HepG2 (cell line): ENCODE data around the gene SLC8B1. TPM values are rescaled to one million over a fixed set of nuclear protein-coding genes. Genes with fewer than 3 reads are reported as not detected.

ENCODE experiments used
- ATAC-seq: fragments of 200-7000 bp; cut with Tn5 transposase; 3 replicates; pipeline ENCODE4 v1.9.1; 2020; ENCODE audit warnings: mild to moderate bottlenecking, moderate library complexity
- BruUV-seq: library from RNA; stranded (reverse); fragments of 400-500 nt; replicated peaks from 2 replicates; lab custom pipeline; 2021; lab: Mats Ljungman, UMichigan
- CTCF ChIA-PET: fragments of 300-600 bp; formaldehyde crosslinking; extraction: SDS; loops from one replicate; lab custom pipeline; 2021; ENCODE audit warnings: low total read pairs, inconsistent platforms, low intra/inter-chr PET ratio; lab: Yijun Ruan, JAX
- POLR2A ChIA-PET: fragments of 350-600 bp; sonication (Branson Sonifier 250); formaldehyde crosslinking; loops from one replicate; lab custom pipeline; 2020; ENCODE audit warnings: antibody characterized with exemption, inconsistent platforms; lab: Yijun Ruan, JAX
- DNase-seq: peaks from one replicate; pipeline ENCODE4 v3.0.0-alpha.2; 2015; ENCODE audit warnings: low spot score
- FAIRE-seq: peaks from 3 replicates; lab custom pipeline; 2011; peaks lifted over from hg19 to GRCh38; lab: Jason Lieb, UNC
- H2AFZ ChIP-seq: one replicate; pipeline ENCODE4 v1.6.1; 2011; ENCODE audit warnings: low read length, inconsistent platforms
- H3K27ac ChIP-seq: fragments of 300-600 bp; 3 replicates; pipeline ENCODE4 v1.8.0; 2011; ENCODE audit warnings: mixed run types, mild to moderate bottlenecking, mixed read lengths, low read length, inconsistent platforms; ENCODE audit not compliant: insufficient read depth; ENCODE audit errors: extremely low read length
- H3K27me3 ChIP-seq, 2 experiments: fragments of 200-600 bp in 1 of 2; 2 replicates in 1 of 2; 3 replicates in 1 of 2; pipeline versions ENCODE4 v1.6.0 to v1.8.0; 2011; ENCODE audit warnings: low read length in 2 of 2, mild to moderate bottlenecking in 2 of 2, moderate library complexity in 2 of 2, inconsistent platforms in 1 of 2; ENCODE audit not compliant: insufficient read depth in 2 of 2, control insufficient read depth in 1 of 2
- H3K36me3 ChIP-seq, 2 experiments: fragments of 200-600 bp in 1 of 2; replicated peaks in 1 of 2; 2 replicates in 1 of 2; 3 replicates in 1 of 2; pipeline versions ENCODE4 v1.5.1 to v1.8.0; 2011; ENCODE audit warnings: low read length in 2 of 2, inconsistent platforms in 1 of 2; ENCODE audit not compliant: insufficient read depth in 2 of 2, control insufficient read depth in 1 of 2
- H3K4me1 ChIP-seq: 2 replicates; pipeline ENCODE4 v1.5.1; 2012; ENCODE audit warnings: low read length, inconsistent platforms; ENCODE audit not compliant: insufficient read depth
- H3K4me2 ChIP-seq: 2 replicates; pipeline ENCODE4 v1.6.0; 2011; ENCODE audit warnings: low read depth, low read length, inconsistent platforms
- H3K4me3 ChIP-seq, 3 experiments: fragments of 200-600 bp in 1 of 3; sonication (generic), shearing (Covaris generic) in 1 of 3; replicated peaks in 1 of 3; 2 replicates each; pipeline ENCODE4 v1.5.1; 2011 to 2016; ENCODE audit warnings: low read length in 3 of 3, inconsistent platforms in 2 of 3, low read depth in 2 of 3, mild to moderate bottlenecking in 2 of 3, control low read depth in 1 of 3, mixed read lengths in 1 of 3; ENCODE audit not compliant: insufficient read depth in 1 of 3
- H3K79me2 ChIP-seq: one replicate; pipeline ENCODE4 v1.6.1; 2011; ENCODE audit warnings: low read length, inconsistent platforms; ENCODE audit not compliant: insufficient read depth
- H3K9ac ChIP-seq: 2 replicates; pipeline ENCODE4 v1.6.0; 2011; ENCODE audit warnings: mild to moderate bottlenecking, low read depth, low read length, inconsistent platforms; ENCODE audit not compliant: insufficient read depth
- H3K9me3 ChIP-seq: 2 replicates; pipeline ENCODE4 v1.5.1; 2012; ENCODE audit warnings: mild to moderate bottlenecking, low read length
- H4K20me1 ChIP-seq: 2 replicates; pipeline ENCODE4 v1.6.0; 2011; ENCODE audit warnings: inconsistent platforms, mild to moderate bottlenecking, low read length, moderate library complexity; ENCODE audit not compliant: insufficient read depth
- ATF6 ChIP-seq: sonication (generic); formaldehyde crosslinking; conservative IDR thresholded peaks from 2 replicates; pipeline ENCODE4 v1.4.0; 2020; ENCODE audit warnings: missing genetic modification reagents
- BORCS8-MEF2B ChIP-seq: sonication (generic); formaldehyde crosslinking; IDR thresholded peaks from 2 replicates; pipeline ENCODE4 v1.8.0; 2022; ENCODE audit warnings: mild to moderate bottlenecking, missing genetic modification reagents
- CAMTA2 ChIP-seq: sonication (generic); formaldehyde crosslinking; IDR thresholded peaks from 2 replicates; pipeline ENCODE4 v1.4.0; 2020; ENCODE audit warnings: mild to moderate bottlenecking, missing genetic modification reagents, borderline replicate concordance
- EZH2 ChIP-seq: conservative IDR thresholded peaks from 2 replicates; pipeline ENCODE4 v1.6.1; 2012; ENCODE audit warnings: mild to moderate bottlenecking, low read depth, low read length, moderate library complexity
- HIC2 ChIP-seq: sonication (generic); formaldehyde crosslinking; IDR thresholded peaks from 2 replicates; pipeline ENCODE4 v1.9.0; 2022; ENCODE audit warnings: low read depth, missing genetic modification reagents
- KLF16 ChIP-seq, 2 experiments: sonication (generic) in 1 of 2; formaldehyde crosslinking in 1 of 2; IDR thresholded peaks; 2 replicates each; pipeline versions ENCODE4 v1.6.1 to v1.8.0; 2016 to 2023; ENCODE audit warnings: missing genetic modification reagents in 2 of 2, missing compliant biosample characterization in 1 of 2
- MTF1 ChIP-seq: sonication (generic); formaldehyde crosslinking; IDR thresholded peaks from 2 replicates; pipeline ENCODE4 v1.5.0; 2020; ENCODE audit warnings: missing genetic modification reagents
- MZF1 ChIP-seq: sonication (generic); formaldehyde crosslinking; IDR thresholded peaks from 2 replicates; pipeline ENCODE4 v1.8.1; 2023; ENCODE audit warnings: mild to moderate bottlenecking, missing genetic modification reagents, borderline replicate concordance
- NR1H2 ChIP-seq: sonication (generic); formaldehyde crosslinking; IDR thresholded peaks from 2 replicates; pipeline ENCODE4 v1.8.1; 2022; ENCODE audit warnings: low read depth, missing genetic modification reagents, borderline replicate concordance
- PTBP1 ChIP-seq: fragments of 200-400 bp; formaldehyde crosslinking; IDR thresholded peaks from 2 replicates; pipeline ENCODE4 v1.6.1; 2018; ENCODE audit warnings: low read length, low read depth; ENCODE audit not compliant: poor library complexity, severe bottlenecking
- TCF12 ChIP-seq, 2 experiments: fragments of 450-650 bp in 1 of 2; sonication (generic) in 1 of 2; formaldehyde crosslinking in 1 of 2; IDR thresholded peaks; 2 replicates each; pipeline versions ENCODE4 v1.6.1 to v1.8.0; 2017 to 2022; ENCODE audit warnings: antibody characterized with exemption in 1 of 2, mild to moderate bottlenecking in 1 of 2, missing genetic modification reagents in 1 of 2, moderate library complexity in 1 of 2
- ZKSCAN1 ChIP-seq: fragments of 150-350 bp; IDR thresholded peaks from 2 replicates; pipeline ENCODE4 v1.6.1; 2014; ENCODE audit warnings: low read length
- ZNF20 ChIP-seq: sonication (generic); formaldehyde crosslinking; IDR thresholded peaks from 2 replicates; pipeline ENCODE4 v1.4.0; 2020; ENCODE audit warnings: mild to moderate bottlenecking, moderate library complexity, missing genetic modification reagents
- ZNF496 ChIP-seq: sonication (generic); formaldehyde crosslinking; IDR thresholded peaks from 2 replicates; pipeline ENCODE4 v1.8.1; 2023; ENCODE audit warnings: mild to moderate bottlenecking, moderate library complexity, missing genetic modification reagents; ENCODE audit not compliant: insufficient replicate concordance
- ZNF749 ChIP-seq: sonication (generic); formaldehyde crosslinking; IDR thresholded peaks from 2 replicates; pipeline ENCODE4 v1.8.0; 2022; ENCODE audit warnings: mild to moderate bottlenecking, missing genetic modification reagents, moderate library complexity, borderline replicate concordance
- ZSCAN22 ChIP-seq: sonication (generic); formaldehyde crosslinking; IDR thresholded peaks from 2 replicates; pipeline ENCODE4 v1.4.0; 2020; ENCODE audit warnings: mild to moderate bottlenecking, missing genetic modification reagents
- WGBS: methylation state at CpG from one replicate; pipeline ENCODE4 v1.1.6; 2017; ENCODE audit warnings: low lambda C conversion rate; 5-methylcytosine and 5-hydroxymethylcytosine counted together
- in situ Hi-C: cut with HindIII; loops from 2 replicates; pipeline ENCODE4 v1.10.0; 2017; ENCODE audit warnings: low pct_unique_long_range_greater_than_20kb; ENCODE audit not compliant: extremely low pct_ligation_motif_present
- intact Hi-C: fragments of 100-400 bp; cut with micrococcal nuclease; formaldehyde crosslinking; loops from one replicate; pipeline ENCODE4 v1.10.0; 2022; ENCODE audit not compliant: unreplicated experiment
- polyA plus RNA-seq, 8 experiments: library from polyadenylated mRNA; depleted of rRNA in 3 of 8; stranded (reverse) in 7 of 8; unstranded in 1 of 8; fragments of >200 nt; fragmentation: Illumina TruSeq in 4 of 8; extraction: Trizol in 4 of 8; gene quantifications; 2 replicates each; pipeline versions ENCODE4 v1.2.1 to v1.2.3, GENCODE V29; 2011 to 2016; ENCODE audit warnings: low read depth in 4 of 8, missing spikeins in 1 of 8, mixed read lengths in 1 of 8; ENCODE audit not compliant: insufficient read depth in 1 of 8
- total RNA-seq, 5 experiments: library from RNA; depleted of rRNA; stranded (reverse); fragments of >200 nt; fragmentation: Illumina TruSeq; extraction: Trizol; gene quantifications; 2 replicates each; pipeline ENCODE4 v1.2.3, GENCODE V29; 2016; ENCODE audit warnings: low read depth in 1 of 5

SLC8B1 gene
- total and polyA plus RNA-seq, 2 of the 13 experiments (the other 11 are each of a cell fraction or from before 2014, with no cell fraction given), result 6.8 to 8.0 TPM

- Histone ChIP-seq H3K36me3 (peaks cover 4 to 6% of the 10 kb centered on the region in 2 experiments; a peak in 3 of 5 replicates), H3K9ac (no peak overlapping the region), H4K20me1 (no peaks in the 10 kb centered on the region), H3K4me3 (no peak overlapping the region), H3K79me2 (no peaks in the 10 kb centered on the region), H3K27me3 (no peaks in the 10 kb centered on the region), H3K4me2 (no peak overlapping the region), H3K9me3 (no peaks in the 10 kb centered on the region), H2AFZ (no peak overlapping the region), H3K4me1 (no peaks in the 10 kb centered on the region; the same call in 1 of the 2 replicates), H3K27ac (no peak overlapping the region)
- POLR2A ChIA-PET, result no interaction called here
- no peak for TF ChIP-seq MTF1 (CRISPR knock-in tag)
- TF ChIP-seq BORCS8-MEF2B, result no peak
- no peak for TF ChIP-seq EZH2
- no peak for TF ChIP-seq KLF16 (CRISPR knock-in tag; IDR thresholded peaks at IDR 0.05)
- no peak for TF ChIP-seq ZNF20 (CRISPR knock-in tag)
- no peak for TF ChIP-seq TCF12 (IDR thresholded peaks at IDR 0.05)
- TF ChIP-seq TCF12 (CRISPR knock-in tag; IDR thresholded peaks at IDR 0.05), result no peak
- in situ Hi-C loops (no loop called here), intact Hi-C loops (no loop called here)
- ATAC-seq (no peak), DNase-seq (no peak), FAIRE-seq (no peak)
- CTCF ChIA-PET, result no interaction called here
- 94% methylated on average over 13 of the region's 13 CpGs for WGBS
- BruUV-seq, result no TSS peak
Observed at GRCh38 chr12:113284751-113285150, 50.2 kb downstream of the SLC8B1 start.

- no peaks in the 10 kb centered on the region for H4K20me1 ChIP-seq
- ChIA-PET CTCF (no interaction called here), POLR2A (no interaction called here)
- intact Hi-C loops (loop anchor here (10.0 kb wide), 1 partner anchor 84 kb away; no protein-coding TSS in a partner anchor), in situ Hi-C loops (no loop called here)
- DNase-seq (no peak), FAIRE-seq (no peak), ATAC-seq (no peak)
- BruUV-seq, result no TSS peak
- peaks cover 2 to 25% of the 10 kb centered on the region in 2 experiments; a peak in 3 of 5 replicates for H3K36me3 ChIP-seq
- no peak overlapping the region for H2AFZ ChIP-seq
- H3K9ac ChIP-seq, result no peak overlapping the region
- H3K27ac ChIP-seq, result no peak overlapping the region
- H3K4me3 ChIP-seq, result no peak overlapping the region
- no peaks in the 10 kb centered on the region for H3K4me1 ChIP-seq
- no peaks in the 10 kb centered on the region for H3K27me3 ChIP-seq
- WGBS, result 97% methylated on average over 5 of the region's 5 CpGs
- no peaks in the 10 kb centered on the region for H3K79me2 ChIP-seq
- no peaks in the 10 kb centered on the region for H3K9me3 ChIP-seq
- no peak overlapping the region for H3K4me2 ChIP-seq
- no peak for TF ChIP-seq ZSCAN22
- no peak for TF ChIP-seq ZNF496 (CRISPR knock-in tag)
- TF ChIP-seq ZNF749 (CRISPR knock-in tag), result no peak
- no peak for TF ChIP-seq CAMTA2 (CRISPR knock-in tag)
- TF ChIP-seq ZKSCAN1, result no peak
- no peak for TF ChIP-seq HIC2 (CRISPR knock-in tag)
- TF ChIP-seq MZF1 (CRISPR knock-in tag), result no peak
- TF ChIP-seq NR1H2 (CRISPR knock-in tag), result no peak
- TF ChIP-seq ATF6 (CRISPR knock-in tag), result no peak
- no peak for TF ChIP-seq PTBP1
Observed at GRCh38 chr12:113278633-113279032, 56.3 kb downstream of the SLC8B1 start.
